K562 (cell line): Measurements from ENCODE around the gene CARD11. TPM values are rescaled to one million over a fixed set of nuclear protein-coding genes. Genes with fewer than 3 reads are reported as not detected.
A peak's percentile ranks its signal among the peaks of the same experiment; 100 is the strongest.

ENCODE experiments used
- ATAC-seq: fragments of 200-7000 bp; cut with Tn5 transposase; 3 replicates; pipeline ENCODE4 v1.9.1; 2020; ENCODE audit warnings: moderate library complexity
- BruUV-seq: library from RNA; stranded (reverse); fragments of 400-500 nt; replicated peaks from 2 replicates; lab custom pipeline; 2021; lab: Mats Ljungman, UMichigan
- CTCF ChIA-PET: fragments of 300-600 bp; formaldehyde crosslinking; extraction: SDS; loops from one replicate; lab custom pipeline; 2021; ENCODE audit warnings: low intra/inter-chr PET ratio; lab: Yijun Ruan, JAX
- POLR2A ChIA-PET: fragments of 300-600, 350-650 bp; sonication (Branson Sonifier 250); formaldehyde crosslinking; extraction: SDS; loops from one replicate; lab custom pipeline; 2021; ENCODE audit warnings: antibody characterized with exemption, inconsistent platforms; lab: Yijun Ruan, JAX
- DNase-seq, 4 experiments: peaks; one replicate each; pipeline versions ENCODE4 v3.0.0 to v3.0.0-alpha.2; 2011 to 2018; ENCODE audit warnings: low spot score in 3 of 4, mixed read lengths in 3 of 4; ENCODE audit errors: extremely low read depth in 1 of 4
- FAIRE-seq: peaks from 2 replicates; lab custom pipeline; 2011; peaks lifted over from hg19 to GRCh38; lab: Jason Lieb, UNC
- H2AFZ ChIP-seq: 2 replicates; pipeline ENCODE4 v1.6.0; 2011; ENCODE audit warnings: low read depth, low read length, control low read depth, inconsistent platforms
- H3K27ac ChIP-seq: fragments of 200-600 bp; 3 replicates; pipeline ENCODE4 v1.8.0; 2011; ENCODE audit warnings: low read depth, mild to moderate bottlenecking, control low read depth, inconsistent platforms, low read length, moderate library complexity, mixed read lengths; ENCODE audit errors: extremely low read depth
- H3K27me3 ChIP-seq, 2 experiments: fragments of 300-600 bp in 1 of 2; 2 replicates in 1 of 2; 3 replicates in 1 of 2; pipeline versions ENCODE4 v1.6.0 to v1.8.0; 2011; ENCODE audit warnings: inconsistent platforms in 2 of 2, low read length in 2 of 2, mild to moderate bottlenecking in 1 of 2, mixed read lengths in 1 of 2, moderate library complexity in 1 of 2; ENCODE audit not compliant: control insufficient read depth in 2 of 2, insufficient read depth in 2 of 2
- H3K36me3 ChIP-seq: fragments of 300-600 bp; 3 replicates; pipeline ENCODE4 v1.8.0; 2011; ENCODE audit warnings: mild to moderate bottlenecking, low read length, inconsistent platforms; ENCODE audit not compliant: control insufficient read depth, insufficient read depth
- H3K4me1 ChIP-seq, 2 experiments: fragments of 200-600 bp in 1 of 2; replicated peaks in 1 of 2; 2 replicates in 1 of 2; 3 replicates in 1 of 2; pipeline versions ENCODE4 v1.5.1 to v1.8.0; 2011; ENCODE audit warnings: inconsistent platforms in 2 of 2, low read length in 2 of 2, mild to moderate bottlenecking in 1 of 2, mixed read lengths in 1 of 2, moderate library complexity in 1 of 2; ENCODE audit not compliant: control insufficient read depth in 2 of 2, insufficient read depth in 2 of 2
- H3K4me2 ChIP-seq: 2 replicates; pipeline ENCODE4 v1.6.1; 2011; ENCODE audit warnings: low read length, control low read depth, inconsistent platforms, mixed read lengths; ENCODE audit not compliant: insufficient read depth
- H3K4me3 ChIP-seq: fragments of 200-600 bp; sonication (generic), shearing (Covaris generic); 2 replicates; pipeline ENCODE4 v1.5.1; 2016; ENCODE audit warnings: control low read depth, inconsistent platforms
- H3K79me2 ChIP-seq: fragments of 200-600 bp; 3 replicates; pipeline ENCODE4 v1.8.0; 2011; ENCODE audit warnings: low read length, inconsistent platforms; ENCODE audit not compliant: control insufficient read depth, insufficient read depth
- H3K9ac ChIP-seq, 2 experiments: 2 replicates each; pipeline versions ENCODE4 v1.6.0 to v1.6.1; 2011; ENCODE audit warnings: low read depth in 2 of 2, low read length in 2 of 2, control low read depth in 1 of 2, inconsistent platforms in 1 of 2, mild to moderate bottlenecking in 1 of 2, mixed read lengths in 1 of 2; ENCODE audit not compliant: insufficient read depth in 1 of 2
- H3K9me1 ChIP-seq: one replicate; pipeline ENCODE4 v1.6.0; 2011; ENCODE audit warnings: inconsistent platforms, mild to moderate bottlenecking, low read length, moderate library complexity; ENCODE audit not compliant: control insufficient read depth, insufficient read depth
- H3K9me3 ChIP-seq: replicated peaks from 2 replicates; pipeline ENCODE4 v1.5.1; 2011; ENCODE audit warnings: low read depth, low read length, inconsistent platforms; ENCODE audit not compliant: control insufficient read depth, insufficient read depth
- H4K20me1 ChIP-seq: replicated peaks from 2 replicates; pipeline ENCODE4 v1.6.1; 2011; ENCODE audit warnings: low read length, inconsistent platforms, mixed read lengths; ENCODE audit not compliant: control insufficient read depth, insufficient read depth
- ARHGAP35 ChIP-seq: fragments of 450-650 bp; IDR thresholded peaks from 2 replicates; pipeline ENCODE4 v1.6.1; 2018; ENCODE audit not compliant: partially characterized antibody
- BCOR ChIP-seq: fragments of 450-650 bp; IDR thresholded peaks from 2 replicates; pipeline ENCODE4 v1.6.1; 2016
- CBX2 ChIP-seq: fragments of 200-600 bp; sonication (generic); IDR thresholded peaks from one replicate; pipeline ENCODE4 v1.6.1; 2012; ENCODE audit warnings: mild to moderate bottlenecking, low read length, inconsistent platforms; ENCODE audit not compliant: insufficient read depth, poor library complexity, severe bottlenecking
- CTCF ChIP-seq, 3 experiments: IDR thresholded peaks in 2 of 3; conservative IDR thresholded peaks in 1 of 3; 2 replicates each; pipeline ENCODE4 v1.5.1; 2011 to 2012; ENCODE audit warnings: low read length in 3 of 3, mild to moderate bottlenecking in 3 of 3, control low read depth in 2 of 3, improper control_type of control experiment in 1 of 3, inconsistent platforms in 1 of 3, low read depth in 1 of 3, mixed read lengths in 1 of 3, moderate library complexity in 1 of 3; ENCODE audit not compliant: insufficient read depth in 2 of 3
- DNMT1 ChIP-seq: fragments of 450-650 bp; IDR thresholded peaks from 2 replicates; pipeline ENCODE4 v1.6.1; 2016; ENCODE audit warnings: antibody characterized with exemption, mild to moderate bottlenecking
- E2F3 ChIP-seq: fragments of 250-450 bp; sonication (Bioruptor Pico); IDR thresholded peaks from 2 replicates; pipeline ENCODE4 v1.4.0; 2020; ENCODE audit warnings: mild to moderate bottlenecking
- ERF ChIP-seq: fragments of 450-650 bp; formaldehyde crosslinking; IDR thresholded peaks from 2 replicates; pipeline ENCODE4 v1.4.0; 2020; ENCODE audit warnings: mild to moderate bottlenecking, mixed read lengths
- FOXA1 ChIP-seq: fragments of 450-650 bp; IDR thresholded peaks from 2 replicates; pipeline ENCODE4 v1.6.1; 2016; ENCODE audit warnings: mild to moderate bottlenecking, borderline replicate concordance
- NBN ChIP-seq: fragments of 450-650 bp; IDR thresholded peaks from 2 replicates; pipeline ENCODE4 v1.6.1; 2016; ENCODE audit warnings: low read depth, mild to moderate bottlenecking
- PHTF2 ChIP-seq: fragments of 250-450 bp; sonication (Bioruptor Pico); IDR thresholded peaks from 2 replicates; pipeline ENCODE4 v1.5.0; 2021; ENCODE audit warnings: mild to moderate bottlenecking
- RBM25 ChIP-seq: fragments of 200-400 bp; formaldehyde crosslinking; IDR thresholded peaks from 2 replicates; pipeline ENCODE4 v1.6.1; 2018; ENCODE audit warnings: low read length, low read depth, moderate library complexity; ENCODE audit not compliant: severe bottlenecking
- TAF7 ChIP-seq: fragments of 450-650 bp; IDR thresholded peaks from 2 replicates; pipeline ENCODE4 v1.6.1; 2016; ENCODE audit warnings: missing genetic modification characterization, missing compliant biosample characterization
- TGIF2 ChIP-seq: sonication (generic); formaldehyde crosslinking; IDR thresholded peaks from 2 replicates; pipeline ENCODE4 v1.8.1; 2022; ENCODE audit warnings: mild to moderate bottlenecking, missing genetic modification reagents, moderate library complexity
- ZBTB33 ChIP-seq: sonication (generic); formaldehyde crosslinking; IDR thresholded peaks from 2 replicates; pipeline ENCODE4 v1.8.1; 2023; ENCODE audit warnings: mild to moderate bottlenecking, missing genetic modification reagents
- ZC3H8 ChIP-seq: fragments of 450-650 bp; IDR thresholded peaks from 2 replicates; pipeline ENCODE4 v1.6.1; 2017
- ZNF146 ChIP-seq: IDR thresholded peaks from one replicate; pipeline ENCODE4 v1.6.1; 2018; ENCODE audit warnings: missing compliant biosample characterization; ENCODE audit not compliant: unreplicated experiment
- ZNF197 ChIP-seq: fragments of 200-800 bp; sonication (Bioruptor generic); IDR thresholded peaks from 2 replicates; pipeline ENCODE4 v1.6.1; 2016; ENCODE audit warnings: low read depth, missing genetic modification characterization, missing compliant biosample characterization
- ZNF324 ChIP-seq: fragments of 250-450 bp; sonication (Bioruptor Pico); IDR thresholded peaks from 2 replicates; pipeline ENCODE4 v1.4.0; 2020; ENCODE audit warnings: mild to moderate bottlenecking
- ZNF347 ChIP-seq: fragments of 450-650 bp; formaldehyde crosslinking; IDR thresholded peaks from 2 replicates; pipeline ENCODE4 v1.4.0; 2020; ENCODE audit warnings: low read depth, mild to moderate bottlenecking, moderate library complexity
- ZNF766 ChIP-seq: fragments of 200-800 bp; sonication (Bioruptor generic); conservative IDR thresholded peaks from 2 replicates; pipeline ENCODE4 v1.6.1; 2016; ENCODE audit warnings: missing genetic modification characterization, missing compliant biosample characterization
- WGBS: fragments of 100-300 bp; shearing (Covaris generic); methylation state at CpG from one replicate; pipeline ENCODE4 v1.1.6; 2016; ENCODE audit warnings: low coverage, mixed read lengths; ENCODE audit not compliant: insufficient coverage; ENCODE audit errors: missing lambda C conversion rate; 5-methylcytosine and 5-hydroxymethylcytosine counted together
- in situ Hi-C: fragments of 300-500 bp; cut with MboI; formaldehyde crosslinking; loops from 4 replicates; pipeline ENCODE4 v1.15.0; 2018; ENCODE audit warnings: inconsistent platforms, mixed read lengths
- intact Hi-C: fragments of 100-400 bp; cut with micrococcal nuclease; formaldehyde crosslinking; loops from 2 replicates; pipeline ENCODE4 v1.14.2; 2022
- polyA plus RNA-seq, 8 experiments: library from polyadenylated mRNA; depleted of rRNA in 4 of 8; stranded (reverse) in 5 of 8; unstranded in 3 of 8; fragments of >200 nt; fragmentation: Nextera tagmentation in 2 of 8; fragmentation: Illumina TruSeq in 1 of 8; extraction: Ambion mirVana in 2 of 8; extraction: Trizol in 1 of 8; gene quantifications; 2 replicates each; pipeline versions ENCODE4 v1.2.1 to v1.2.3, GENCODE V29; 2011 to 2014; ENCODE audit warnings: inconsistent platforms in 1 of 8, missing spikeins in 1 of 8
- total RNA-seq, 7 experiments: library from RNA; depleted of rRNA in 6 of 7; stranded (reverse); fragments of >200 nt in 6 of 7; fragmentation: Illumina TruSeq in 2 of 7; extraction: Trizol in 2 of 7; gene quantifications; 2 replicates each; pipeline versions ENCODE4 v1.2.1 to v1.2.3, GENCODE V29; 2011 to 2021; ENCODE audit warnings: low replicate concordance in 1 of 7

The CARD11 gene
- total and polyA plus RNA-seq, 9 of the 15 experiments (the other 6 are each of a cell fraction or from before 2014, with no cell fraction given) = 0.07 to 12.8 (median 5.7) TPM

- FAIRE-seq (no peak), ATAC-seq (no peak), DNase-seq (no peak)
- ChIA-PET POLR2A (no interaction called here), CTCF (no interaction called here)
- intact Hi-C loops (no loop called here), in situ Hi-C loops (no loop called here)
- Histone ChIP-seq H3K36me3 (no peaks in the 10 kb centered on the region), H3K9me3 (no peaks in the 10 kb centered on the region), H3K4me3 (no peak overlapping the region), H3K79me2 (no peaks in the 10 kb centered on the region), H3K4me2 (no peak overlapping the region), H3K9ac (no peak overlapping the region), H3K27ac (no peak overlapping the region), H2AFZ (no peak overlapping the region), H3K27me3 (peaks cover 0 to 23% of the 10 kb centered on the region in 2 experiments; a peak in 3 of 5 replicates), H3K9me1 (no peaks in the 10 kb centered on the region), H4K20me1 (no peaks in the 10 kb centered on the region), H3K4me1 (no peaks in the 10 kb centered on the region)
- TF ChIP-seq FOXA1 (no peak), ZNF146 (peak; percentile 86), TAF7 (tag) (no peak), ZNF197 (CRISPR knock-in tag) (no peak), ZNF766 (CRISPR knock-in tag) (no peak), DNMT1 (no peak), E2F3 (no peak), ZBTB33 (CRISPR knock-in tag) (no peak), ARHGAP35 (no peak), CTCF (IDR thresholded peaks at IDR 0.05 in 2 of 3, conservative IDR thresholded peaks at IDR 0.05 in 1 of 3; ENCODE audit: insufficient read depth in 2 of 3, low read depth in 1 of 3, low read length in 3 of 3) (no peak), ZNF347 (CRISPR knock-in tag) (no peak), ZNF324 (CRISPR knock-in tag) (no peak), NBN (no peak), ZC3H8 (no peak), RBM25 (peak; percentile 39), CBX2 (no peak), BCOR (0 out of 2 replicates have a peak, but pooled peaks have one; percentile 8), ERF (CRISPR knock-in tag) (no peak), TGIF2 (no peak), PHTF2 (CRISPR knock-in tag) (no peak)
- no TSS peak for BruUV-seq
- 4% methylated on average over 4 of the region's 4 CpGs for WGBS
Measured at GRCh38 chr7:3070908-3071307, 27.2 kb upstream of the CARD11 start.
